Measurements from ENCODE around the gene S100A14. TPM values are rescaled to one million over a fixed set of nuclear protein-coding genes. Genes with fewer than 3 reads are reported as not detected.

Gene S100A14
- total and polyA plus RNA-seq, 2 of the 13 experiments (the other 11 are each of a cell fraction or from before 2014, with no cell fraction given) = 1.4 to 7.7 TPM

DNA sequence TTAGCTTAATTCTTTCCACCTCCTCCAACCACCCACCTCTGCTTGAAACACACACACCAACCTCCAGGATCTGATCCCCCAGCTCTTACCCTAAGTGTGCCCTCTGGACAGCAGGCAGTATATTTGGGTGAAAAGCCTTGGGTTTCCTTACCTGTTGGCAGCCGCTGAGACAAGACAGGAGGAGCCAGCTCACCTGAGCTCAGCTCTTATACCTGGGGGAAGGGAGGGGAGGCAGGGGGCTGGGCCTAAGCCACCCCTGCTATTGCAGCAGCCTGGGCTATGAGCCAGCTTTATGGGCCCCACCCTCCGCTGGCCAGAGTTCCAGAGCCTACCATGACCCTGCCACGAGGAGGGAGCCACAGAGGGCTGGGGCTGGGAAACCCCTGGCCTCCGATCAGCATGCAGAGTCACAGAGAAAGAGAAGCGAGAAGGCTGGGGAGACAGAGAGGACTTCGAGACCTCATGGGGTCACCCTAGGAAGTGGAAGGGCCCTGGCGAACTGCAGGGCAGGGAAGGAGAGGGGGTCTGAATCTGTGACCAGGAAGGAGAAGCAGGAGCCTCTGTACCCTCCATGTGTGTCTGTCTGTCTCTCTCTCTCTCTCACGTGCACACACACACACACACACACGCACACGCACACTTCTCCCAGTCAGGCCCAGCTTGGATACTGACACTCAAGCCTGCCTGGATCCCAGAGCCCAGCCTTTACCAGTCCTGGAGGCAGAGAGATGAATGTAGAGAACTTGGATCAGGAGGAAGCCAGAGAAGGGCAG, at the start of gene S100A14 (continued):
- no peak for TF ChIP-seq ZNF552 (CRISPR knock-in tag; IDR thresholded peaks at IDR 0.05; ENCODE audit: borderline replicate concordance)
- TF ChIP-seq NRL (CRISPR knock-in tag; IDR thresholded peaks at IDR 0.05; ENCODE audit: borderline replicate concordance) = 0 out of 2 replicates have a peak, but pooled peaks have one; percentile 49
- no peak for TF ChIP-seq ATM (IDR thresholded peaks at IDR 0.05; ENCODE audit: borderline replicate concordance)
- no peak for TF ChIP-seq ZNF816 (CRISPR knock-in tag; IDR thresholded peaks at IDR 0.05; ENCODE audit: borderline replicate concordance)
- no peak for TF ChIP-seq ARNTL (CRISPR knock-in tag; IDR thresholded peaks at IDR 0.05)
- no peak for TF ChIP-seq DNMT3B (CRISPR knock-in tag; conservative IDR thresholded peaks at IDR 0.05)
- TF ChIP-seq, protein P1, sequence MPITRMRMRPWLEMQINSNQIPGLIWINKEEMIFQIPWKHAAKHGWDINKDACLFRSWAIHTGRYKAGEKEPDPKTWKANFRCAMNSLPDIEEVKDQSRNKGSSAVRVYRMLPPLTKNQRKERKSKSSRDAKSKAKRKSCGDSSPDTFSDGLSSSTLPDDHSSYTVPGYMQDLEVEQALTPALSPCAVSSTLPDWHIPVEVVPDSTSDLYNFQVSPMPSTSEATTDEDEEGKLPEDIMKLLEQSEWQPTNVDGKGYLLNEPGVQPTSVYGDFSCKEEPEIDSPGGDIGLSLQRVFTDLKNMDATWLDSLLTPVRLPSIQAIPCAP (CRISPR knock-in tag; IDR thresholded peaks at IDR 0.05; ENCODE audit: low read depth) = no peak
- no peak for TF ChIP-seq ZBTB1 (CRISPR knock-in tag; IDR thresholded peaks at IDR 0.05; ENCODE audit: borderline replicate concordance)
- TF ChIP-seq ZNF629 (CRISPR knock-in tag; conservative IDR thresholded peaks at IDR 0.05) = no peak
- no peak for TF ChIP-seq HNRNPK (IDR thresholded peaks at IDR 0.05; ENCODE audit: low read depth, low read length, poor library complexity, severe bottlenecking)
- no peak for TF ChIP-seq WIZ (CRISPR knock-in tag; IDR thresholded peaks at IDR 0.05)
- no peak for TF ChIP-seq ZNF782 (CRISPR knock-in tag; IDR thresholded peaks at IDR 0.05; ENCODE audit: borderline replicate concordance)
- TF ChIP-seq ZNF556 (CRISPR knock-in tag; IDR thresholded peaks at IDR 0.05; ENCODE audit: borderline replicate concordance) = 0 out of 2 replicates have a peak, but pooled peaks have one; percentile 36
- peak; percentile 34; the same call in 1 of the 2 replicates for TF ChIP-seq PAXIP1 (CRISPR knock-in tag; conservative IDR thresholded peaks at IDR 0.05)
- no peak for TF ChIP-seq DR1 (CRISPR knock-in tag; IDR thresholded peaks at IDR 0.05)
- no peak for TF ChIP-seq ZNF589 (CRISPR knock-in tag; conservative IDR thresholded peaks at IDR 0.05)
- TF ChIP-seq HMG20A (CRISPR knock-in tag; IDR thresholded peaks at IDR 0.05; ENCODE audit: borderline replicate concordance) = no peak
- TF ChIP-seq, protein P2, sequence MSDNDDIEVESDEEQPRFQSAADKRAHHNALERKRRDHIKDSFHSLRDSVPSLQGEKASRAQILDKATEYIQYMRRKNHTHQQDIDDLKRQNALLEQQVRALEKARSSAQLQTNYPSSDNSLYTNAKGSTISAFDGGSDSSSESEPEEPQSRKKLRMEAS (IDR thresholded peaks at IDR 0.05) = peak; percentile 81
- TF ChIP-seq GATAD2A (CRISPR knock-in tag; IDR thresholded peaks at IDR 0.05) = 0 out of 2 replicates have a peak, but pooled peaks have one; percentile 20
- no peak for TF ChIP-seq ZNF24 (IDR thresholded peaks at IDR 0.05)
- TF ChIP-seq ZNF3 (CRISPR knock-in tag; IDR thresholded peaks at IDR 0.05) = no peak
- peak; percentile 22; the same call in 1 of the 2 replicates for TF ChIP-seq RARA (CRISPR knock-in tag; IDR thresholded peaks at IDR 0.05)
- TF ChIP-seq FOXK2 (IDR thresholded peaks at IDR 0.05) = no peak
- no peak for TF ChIP-seq ATF5 (CRISPR knock-in tag; IDR thresholded peaks at IDR 0.05; ENCODE audit: low read depth)

Data from HepG2 (cell line).